ENCODE measurements around the gene BEND3. TPM values are rescaled to one million over a fixed set of nuclear protein-coding genes. Genes with fewer than 3 reads are reported as not detected.

The BEND3 gene
- total and polyA plus RNA-seq, 2 of the 8 experiments (the other 6 are each of a cell fraction or from before 2014, with no cell fraction given), result 25.2 to 38.8 TPM

- no peaks in the 10 kb centered on the region for H3K79me1 ChIP-seq (ENCODE audit: low read depth, low read length)
- no peak overlapping the region; the same call in 1 of the 2 replicates for H4K8ac ChIP-seq (ENCODE audit: extremely low read depth, insufficient read depth, low read length)
- DNase-seq (ENCODE audit: low read depth in 1 of 2, low spot score in 2 of 2) (no peak), FAIRE-seq (no peak)
- H2BK5ac ChIP-seq (ENCODE audit: low read depth, low read length), result 0 out of 2 replicates have a peak overlapping the region, but pooled peaks have one; percentile 55
- no peaks in the 10 kb centered on the region for H3K27me3 ChIP-seq (replicated peaks in 1 of 4; ENCODE audit: control insufficient read depth in 3 of 4, extremely low read depth in 1 of 4, insufficient read depth in 3 of 4, low read length in 3 of 4)
- no peaks in the 10 kb centered on the region for H3K79me2 ChIP-seq (ENCODE audit: control insufficient read depth in 1 of 2, insufficient read depth in 2 of 2, low read length in 2 of 2)
- no peak overlapping the region for H2BK15ac ChIP-seq (ENCODE audit: low read length)
- H3K56ac ChIP-seq (replicated peaks; ENCODE audit: insufficient read length, low read depth, low read length), result no peak overlapping the region
- H2AK5ac ChIP-seq (ENCODE audit: low read depth, low read length), result no peak overlapping the region
- H3K4me3 ChIP-seq (ENCODE audit: extremely low read depth in 1 of 4, insufficient read depth in 2 of 4, low read depth in 3 of 4, low read length in 4 of 4), result no peak overlapping the region
- CTCF ChIA-PET (ENCODE audit: partially characterized antibody), result interaction anchor here (0.7 to 3.6 kb wide), 2 partner anchors 11 to 42 kb away, joined by 3 to 16 read pairs; no protein-coding TSS in a partner anchor
- H4K5ac ChIP-seq (ENCODE audit: insufficient read length, low read depth, low read length), result no peak overlapping the region
- H3K9ac ChIP-seq (replicated peaks in 1 of 4; ENCODE audit: extremely low read depth in 1 of 4, low read depth in 3 of 4, low read length in 3 of 4), result no peak overlapping the region
- H2BK12ac ChIP-seq (ENCODE audit: low read depth, low read length), result peak overlapping the region; percentile 60; the same call in 1 of the 2 replicates
- WGBS, 2 experiments (ENCODE audit: extremely low coverage in 1 of 2, insufficient coverage in 1 of 2, insufficient read length in 1 of 2, insufficient replicate concordance in 2 of 2, low coverage in 1 of 2, low lambda C conversion rate in 2 of 2, missing lambda C conversion rate in 1 of 2), result 89% methylated on average over 8 of the region's 8 CpGs; no CpG with 5 or more reads in 1 of the 2 experiments
- peak overlapping the region; percentile 75; the same call in 1 of the 2 replicates for H2BK20ac ChIP-seq (ENCODE audit: low read length)
- peaks cover 6 to 17% (median 12%) of the 10 kb centered on the region in 4 experiments; a peak in 6 of 7 replicates for H3K4me1 ChIP-seq (replicated peaks in 1 of 4; ENCODE audit: control insufficient read depth in 3 of 4, insufficient read depth in 4 of 4, low read length in 3 of 4)
- H3K14ac ChIP-seq (ENCODE audit: insufficient read length), result no peak overlapping the region
- H3K4me2 ChIP-seq (ENCODE audit: insufficient read depth in 1 of 2, low read depth in 2 of 2, low read length in 2 of 2), result no peak overlapping the region
- H2AFZ ChIP-seq (ENCODE audit: low read length), result no peak overlapping the region
- H3K4ac ChIP-seq (replicated peaks; ENCODE audit: insufficient read length, low read depth, low read length), result peak overlapping the region; percentile 1
- no peak overlapping the region for H3K23ac ChIP-seq (ENCODE audit: insufficient read length)
- H3K9me3 ChIP-seq (ENCODE audit: insufficient read depth in 2 of 2, low read depth in 1 of 2, low read length in 1 of 2), result no peaks in the 10 kb centered on the region
- H4K20me1 ChIP-seq (replicated peaks in 1 of 2; ENCODE audit: control insufficient read depth in 1 of 2, insufficient read depth in 2 of 2, low read length in 2 of 2), result no peaks in the 10 kb centered on the region
- no peaks in the 10 kb centered on the region for H3K23me2 ChIP-seq (ENCODE audit: low read depth, low read length)
- H3K18ac ChIP-seq (ENCODE audit: extremely low read depth, low read length), result no peak overlapping the region; the same call in 1 of the 2 replicates
- POLR2A ChIA-PET (ENCODE audit: partially characterized antibody), result interaction anchor here (1.2 kb wide), 1 partner anchor 337 kb away, joined by 3 read pairs; the partner anchor contains the start of gene PDSS2
- TF ChIP-seq YY1 (IDR thresholded peaks at IDR 0.05; ENCODE audit: low read depth, low read length), result no peak
- no peak for TF ChIP-seq KDM1A (IDR thresholded peaks at IDR 0.05; ENCODE audit: borderline replicate concordance, low read length)
- TF ChIP-seq CHD1 (IDR thresholded peaks at IDR 0.05; ENCODE audit: low read depth, low read length), result no peak
- no peak for TF ChIP-seq ASH2L (IDR thresholded peaks at IDR 0.05; ENCODE audit: low read length)
- TF ChIP-seq ATF2 (IDR thresholded peaks at IDR 0.05; ENCODE audit: low read length), result no peak
- no peak for TF ChIP-seq KDM4A (IDR thresholded peaks at IDR 0.05; ENCODE audit: low read depth, low read length, severe bottlenecking)
- no peak for TF ChIP-seq TAF1 (IDR thresholded peaks at IDR 0.05; ENCODE audit: low read depth, low read length)
- TF ChIP-seq FOSL1 (IDR thresholded peaks at IDR 0.05; ENCODE audit: insufficient read depth, low read depth, low read length), result no peak
- no peak for TF ChIP-seq GABPA (IDR thresholded peaks at IDR 0.05; ENCODE audit: borderline replicate concordance, insufficient read depth, low read length)
- no peak for TF ChIP-seq RBBP5 (IDR thresholded peaks at IDR 0.05; ENCODE audit: borderline replicate concordance, low read depth, low read length)
- no peak for TF ChIP-seq MAFK (IDR thresholded peaks at IDR 0.05; ENCODE audit: low read depth, low read length)
- no peak for TF ChIP-seq CHD2 (IDR thresholded peaks at IDR 0.05; ENCODE audit: low read length)
- peak overlapping the region; percentile 52 for H4K91ac ChIP-seq (replicated peaks; ENCODE audit: insufficient read length, low read length)
- H3K27ac ChIP-seq (ENCODE audit: low read depth, low read length), result no peak overlapping the region
- H2BK120ac ChIP-seq (replicated peaks; ENCODE audit: low read depth, low read length), result peak overlapping the region; percentile 2
- H3K36me3 ChIP-seq (ENCODE audit: control insufficient read depth in 2 of 4, insufficient read depth in 4 of 4, low read length in 3 of 4), result no peaks in the 10 kb centered on the region
These were observed 6.7 kb upstream of the BEND3 start for GRCh38 chr6:107121964-107122495.
